ENCODE measurements around the gene TNNI2.
A peak's percentile ranks its signal among the peaks of the same experiment; 100 is the strongest.

TNNI2 gene

GRCh38 chr11:1834779-1835670, 3.8 kb upstream of the TNNI2 start, which contains the start of gene SYT8:
Gene SYT8 (plus strand): TSS chr11:1834990. CDS start chr11:1835106, 116 bp downstream.
- no peak for DNase-seq (ENCODE audit: low spot score)

DNA sequence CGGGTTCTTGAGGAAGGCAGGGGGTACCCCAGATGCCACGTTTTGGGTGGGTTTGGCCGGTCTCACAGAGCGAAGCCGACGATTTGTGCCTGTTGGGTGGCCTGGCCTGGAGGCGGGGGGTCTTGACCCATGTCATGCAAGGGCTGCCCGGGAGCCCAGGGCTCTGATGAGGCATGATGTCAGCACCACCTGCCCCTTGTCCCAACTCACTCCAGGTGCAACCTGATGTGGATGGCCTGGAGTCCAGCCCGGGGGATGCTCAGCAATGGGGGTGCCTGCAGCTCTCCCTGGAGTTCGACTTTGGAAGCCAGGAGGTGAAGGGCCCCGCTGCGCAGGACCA, 3.1 kb upstream of the TNNI2 start:
- no peak for DNase-seq (ENCODE audit: low spot score)

GRCh38 chr11:1836011-1836945, 2.5 kb upstream of the TNNI2 start:
- no peak for DNase-seq (ENCODE audit: low spot score)

GRCh38 chr11:1837171-1838076, 1.4 kb upstream of the TNNI2 start:
- DNase-seq (ENCODE audit: low spot score): peak; percentile 69

DNA sequence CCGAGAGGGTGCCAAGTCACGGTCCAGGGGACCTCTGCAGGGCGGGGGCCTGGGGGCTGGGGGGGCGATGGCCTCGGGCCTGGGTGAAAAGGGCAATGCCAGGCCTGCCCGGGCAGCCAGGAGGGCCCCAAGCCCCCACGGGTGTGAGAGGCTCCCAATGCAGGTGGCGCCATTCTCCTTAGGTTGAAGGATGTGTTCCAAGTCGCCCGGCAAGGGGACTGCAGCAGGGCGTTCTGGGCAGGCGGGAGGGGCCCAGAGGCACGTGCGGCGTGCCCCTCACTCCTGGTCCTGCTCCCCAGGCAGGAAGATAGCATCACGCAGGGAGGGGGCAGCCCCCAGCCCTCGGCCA, 730 bp upstream of the TNNI2 start:
- no peak for DNase-seq (ENCODE audit: low spot score)

DNA sequence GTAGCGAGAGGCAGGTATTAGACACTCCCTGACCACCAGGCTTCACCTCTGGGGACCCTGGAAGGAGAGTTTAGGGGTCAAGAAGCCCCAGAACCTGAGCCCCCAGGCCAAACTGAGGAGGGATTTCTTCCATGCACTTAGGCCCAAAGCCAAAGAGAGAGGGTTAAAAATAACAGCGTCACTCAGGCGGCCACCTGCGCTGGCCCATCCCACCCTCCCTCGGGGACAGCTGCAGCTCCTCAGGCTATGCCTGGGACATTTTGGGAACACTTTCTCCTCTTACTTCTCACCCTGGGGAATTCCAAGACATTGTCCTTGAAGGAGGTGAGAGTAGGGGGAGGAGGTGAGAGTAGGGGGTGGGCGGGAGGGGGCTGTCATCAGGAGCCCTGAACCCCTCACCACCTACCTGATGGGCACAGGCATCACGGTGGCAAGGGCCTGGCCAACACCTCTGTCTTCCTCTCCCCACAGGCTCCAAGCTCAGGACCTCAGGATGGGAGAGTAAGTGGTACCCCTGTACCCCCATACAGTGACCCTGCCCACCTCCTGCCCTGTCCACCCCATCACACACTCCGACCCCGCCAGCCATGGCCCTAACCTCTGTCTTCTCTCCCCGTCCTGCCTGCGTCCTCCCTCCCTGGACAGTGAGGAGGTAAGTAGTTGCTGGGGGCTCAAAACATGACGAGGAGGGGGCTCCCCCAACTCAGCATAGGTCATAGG, 583 bp downstream of the TNNI2 start:
- no peak for DNase-seq (ENCODE audit: low spot score)

GRCh38 chr11:1839924-1840779, 1.4 kb downstream of the TNNI2 start:
- no peak for DNase-seq (ENCODE audit: low spot score)

DNA sequence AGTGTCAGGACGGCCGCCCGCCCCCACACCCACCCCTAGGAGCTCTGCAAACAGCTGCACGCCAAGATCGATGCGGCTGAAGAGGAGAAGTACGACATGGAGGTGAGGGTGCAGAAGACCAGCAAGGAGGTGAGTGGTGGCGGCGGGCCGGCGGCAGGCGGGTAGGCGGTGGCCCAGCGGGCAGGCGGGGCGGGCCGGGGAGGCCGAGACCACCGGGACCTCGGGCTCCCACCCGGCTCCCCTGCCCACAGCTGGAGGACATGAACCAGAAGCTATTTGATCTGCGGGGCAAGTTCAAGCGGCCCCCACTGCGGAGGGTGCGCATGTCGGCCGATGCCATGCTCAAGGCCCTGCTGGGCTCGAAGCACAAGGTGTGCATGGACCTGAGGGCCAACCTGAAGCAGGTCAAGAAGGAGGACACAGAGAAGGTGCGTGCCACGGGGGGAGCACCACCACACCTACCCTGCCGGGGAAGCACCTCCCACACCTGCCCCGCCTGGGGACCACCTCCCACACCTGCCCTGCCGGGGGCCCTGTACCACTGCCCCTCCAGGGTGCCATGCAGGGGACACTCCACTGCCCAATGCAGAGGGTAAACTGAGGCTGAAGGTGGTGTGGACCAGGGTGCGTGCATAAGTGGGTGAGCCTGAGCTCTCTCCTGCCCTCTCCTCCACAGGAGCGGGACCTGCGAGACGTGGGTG, 2.1 kb downstream of the TNNI2 start:
- no peak for DNase-seq (ENCODE audit: low spot score)

GRCh38 chr11:1841511-1842148, 2.8 kb downstream of the TNNI2 start:
- DNase-seq (ENCODE audit: low spot score): no peak

GRCh38 chr11:1842149-1843097, 3.6 kb downstream of the TNNI2 start:
- DNase-seq (ENCODE audit: low spot score): no peak

DNA sequence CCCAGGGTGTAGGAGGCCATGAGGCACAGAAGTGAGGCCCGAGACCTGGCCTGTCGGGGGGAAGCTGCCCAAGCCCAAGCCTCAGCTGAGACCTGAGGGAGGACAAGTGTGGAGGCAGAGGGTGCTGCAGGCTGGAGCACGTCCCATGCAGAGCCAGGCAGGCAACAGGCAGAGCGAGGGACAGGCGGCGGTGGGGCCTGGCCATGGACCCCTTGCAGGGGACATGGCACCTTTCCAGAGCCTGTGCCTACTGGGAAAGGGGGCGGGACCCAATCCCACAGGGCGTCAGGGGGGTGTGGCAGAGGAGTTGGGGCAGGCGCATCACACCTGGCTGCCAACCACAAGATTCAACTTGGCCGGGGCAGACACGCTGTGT, 4.3 kb downstream of the TNNI2 start:
- DNase-seq (ENCODE audit: low spot score): no peak

- DNase-seq (ENCODE audit: low spot score): no peak
Observed at GRCh38 chr11:1843796-1844195, 5.0 kb downstream of the TNNI2 start.

- DNase-seq (ENCODE audit: low spot score): no peak
Observed at GRCh38 chr11:1844221-1845094, 5.7 kb downstream of the TNNI2 start.

DNA sequence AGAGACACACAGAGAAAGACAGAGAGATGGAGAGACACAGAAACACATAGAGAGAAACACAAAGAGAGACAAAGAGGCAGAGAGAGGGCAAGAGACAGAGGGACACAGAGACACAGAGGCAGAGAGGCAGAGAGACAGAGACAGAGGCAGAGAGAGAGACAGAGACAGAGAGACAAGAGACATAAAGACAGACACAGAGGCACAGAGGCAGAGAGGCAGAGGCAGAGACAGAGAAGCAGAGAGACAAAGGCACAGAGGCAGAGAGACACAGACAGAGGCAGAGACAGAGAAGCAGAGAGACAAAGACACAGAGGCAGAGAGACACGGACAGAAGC, 6.3 kb downstream of the TNNI2 start:
- DNase-seq (ENCODE audit: low spot score): no peak

GRCh38 chr11:1845561-1846452, 7.0 kb downstream of the TNNI2 start:
- DNase-seq (ENCODE audit: low spot score): no peak

DNA sequence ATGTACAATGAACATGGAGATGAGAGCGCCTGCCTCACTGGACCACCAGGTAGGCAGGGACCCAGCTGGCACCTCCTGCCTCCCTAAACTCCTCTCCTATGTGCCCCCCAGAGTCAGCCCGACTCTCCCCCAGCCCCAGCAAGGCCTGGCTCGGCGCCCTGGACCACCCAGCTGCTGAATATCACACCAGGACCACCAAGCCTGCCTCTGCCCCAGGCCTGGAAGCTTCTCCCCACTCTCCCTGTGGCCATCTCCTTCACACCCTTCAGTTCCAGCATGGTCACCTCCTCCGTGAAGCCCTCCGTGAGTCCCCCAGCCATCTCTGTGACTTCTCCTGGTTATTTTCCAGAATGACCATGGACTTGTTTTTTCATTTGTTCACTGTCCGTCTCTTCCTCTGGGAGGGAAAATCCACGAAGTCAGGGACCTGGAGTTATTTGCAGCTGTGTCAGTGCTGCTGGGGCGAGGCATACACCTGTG, 7.7 kb downstream of the TNNI2 start:
- no peak for DNase-seq (ENCODE audit: low spot score)
